Peyer's patch (tissue), 4 donors: ENCODE measurements around the gene EFCAB14.

Experiments
- POLR2A ChIP-seq, 2 donors: fragments of 450-650 bp; IDR thresholded peaks; one replicate each; pipeline ENCODE4 v1.5.1; 2017; ENCODE audit warnings: antibody characterized with exemption in 2 of 2, mild to moderate bottlenecking in 2 of 2, moderate library complexity in 2 of 2
- TF ChIP-seq, protein P1 (sequence below), 6 experiments: fragments of 450-650 bp in 4 of 6; fragments of 200-600 bp in 2 of 6; sonication (generic) in 1 of 6; IDR thresholded peaks; one replicate each; pipeline ENCODE4 v1.5.1; 2017 to 2019; ENCODE audit warnings: antibody characterized with exemption in 6 of 6, mild to moderate bottlenecking in 3 of 6, moderate library complexity in 1 of 6

DNA sequence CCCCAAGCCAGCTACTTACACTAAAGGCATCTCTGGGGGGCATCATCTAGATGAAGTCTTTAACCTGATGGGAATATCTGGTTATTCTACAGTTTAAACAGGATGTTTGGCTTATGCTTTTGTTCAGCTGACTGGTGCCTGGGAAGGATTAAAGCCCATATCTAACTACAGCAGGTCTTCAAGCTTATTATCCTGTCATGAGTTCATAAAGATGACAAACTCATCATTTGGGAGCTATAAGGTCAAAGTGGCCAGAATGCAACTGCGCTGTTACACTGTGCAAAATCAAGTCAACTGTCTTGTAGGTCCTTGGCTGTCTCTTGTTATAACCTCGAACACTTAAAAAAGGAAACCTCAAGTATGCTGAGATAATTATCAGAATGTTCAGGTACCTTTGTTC lies 83.7 kb downstream of the EFCAB14 start:
- TF ChIP-seq, protein P1, sequence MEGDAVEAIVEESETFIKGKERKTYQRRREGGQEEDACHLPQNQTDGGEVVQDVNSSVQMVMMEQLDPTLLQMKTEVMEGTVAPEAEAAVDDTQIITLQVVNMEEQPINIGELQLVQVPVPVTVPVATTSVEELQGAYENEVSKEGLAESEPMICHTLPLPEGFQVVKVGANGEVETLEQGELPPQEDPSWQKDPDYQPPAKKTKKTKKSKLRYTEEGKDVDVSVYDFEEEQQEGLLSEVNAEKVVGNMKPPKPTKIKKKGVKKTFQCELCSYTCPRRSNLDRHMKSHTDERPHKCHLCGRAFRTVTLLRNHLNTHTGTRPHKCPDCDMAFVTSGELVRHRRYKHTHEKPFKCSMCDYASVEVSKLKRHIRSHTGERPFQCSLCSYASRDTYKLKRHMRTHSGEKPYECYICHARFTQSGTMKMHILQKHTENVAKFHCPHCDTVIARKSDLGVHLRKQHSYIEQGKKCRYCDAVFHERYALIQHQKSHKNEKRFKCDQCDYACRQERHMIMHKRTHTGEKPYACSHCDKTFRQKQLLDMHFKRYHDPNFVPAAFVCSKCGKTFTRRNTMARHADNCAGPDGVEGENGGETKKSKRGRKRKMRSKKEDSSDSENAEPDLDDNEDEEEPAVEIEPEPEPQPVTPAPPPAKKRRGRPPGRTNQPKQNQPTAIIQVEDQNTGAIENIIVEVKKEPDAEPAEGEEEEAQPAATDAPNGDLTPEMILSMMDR (IDR thresholded peaks at IDR 0.05) = no peak
- TF ChIP-seq POLR2A (IDR thresholded peaks at IDR 0.05) = no peak
